Measurements from ENCODE around the gene OST4.
A peak's percentile ranks its signal among the peaks of the same experiment; 100 is the strongest.

The OST4 gene

GRCh38 chr2:27092696-27093429 lies 21.4 kb upstream of the OST4 start:
- DNase-seq = no peak

DNA sequence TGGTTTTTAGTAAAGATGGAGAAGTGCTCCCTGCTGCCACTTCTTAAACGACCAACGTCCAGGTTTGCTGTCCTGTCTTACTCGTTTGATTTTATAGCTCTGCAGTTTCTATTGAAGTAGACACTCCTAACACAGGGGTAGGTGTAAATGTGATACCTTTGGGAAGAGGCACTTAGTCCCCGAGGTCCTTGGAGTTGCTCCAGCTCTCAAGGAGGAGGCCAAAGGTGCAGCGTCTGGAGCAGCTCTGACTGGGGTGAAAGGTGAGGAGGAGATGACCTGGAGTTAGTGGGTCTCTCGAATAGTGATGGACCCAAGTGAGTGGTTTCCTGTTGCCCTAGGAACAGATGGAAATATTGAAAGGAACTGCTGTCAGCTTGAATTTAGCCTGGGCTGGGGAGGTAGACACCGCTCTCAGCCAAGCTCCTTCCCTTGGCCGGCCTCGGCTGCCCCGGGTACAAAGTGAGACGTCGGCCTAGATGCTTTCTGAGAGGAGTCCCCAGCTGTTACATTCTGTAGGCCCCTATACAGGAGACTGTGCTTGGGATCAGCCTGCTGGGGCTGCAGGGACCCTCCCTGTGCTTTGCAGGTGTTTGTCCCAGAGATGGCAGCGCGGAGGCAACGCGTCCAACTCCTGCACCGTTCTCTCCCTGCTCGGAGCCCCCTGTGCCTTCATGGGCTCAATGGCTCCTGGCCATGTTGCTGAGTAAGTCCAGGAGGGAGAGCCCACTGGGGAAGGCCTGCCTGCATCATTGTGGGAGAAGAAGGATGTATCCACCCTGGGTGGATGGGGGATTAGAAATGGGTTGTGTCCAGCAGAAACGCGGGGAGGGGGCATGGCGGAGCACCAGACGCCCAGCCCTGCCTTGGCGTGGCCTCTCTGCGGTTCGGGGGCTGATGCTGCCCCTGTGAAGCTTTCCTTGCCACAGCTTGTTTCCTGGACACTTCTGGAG lies 20.6 kb upstream of the OST4 start:
- no peak for DNase-seq

DNA sequence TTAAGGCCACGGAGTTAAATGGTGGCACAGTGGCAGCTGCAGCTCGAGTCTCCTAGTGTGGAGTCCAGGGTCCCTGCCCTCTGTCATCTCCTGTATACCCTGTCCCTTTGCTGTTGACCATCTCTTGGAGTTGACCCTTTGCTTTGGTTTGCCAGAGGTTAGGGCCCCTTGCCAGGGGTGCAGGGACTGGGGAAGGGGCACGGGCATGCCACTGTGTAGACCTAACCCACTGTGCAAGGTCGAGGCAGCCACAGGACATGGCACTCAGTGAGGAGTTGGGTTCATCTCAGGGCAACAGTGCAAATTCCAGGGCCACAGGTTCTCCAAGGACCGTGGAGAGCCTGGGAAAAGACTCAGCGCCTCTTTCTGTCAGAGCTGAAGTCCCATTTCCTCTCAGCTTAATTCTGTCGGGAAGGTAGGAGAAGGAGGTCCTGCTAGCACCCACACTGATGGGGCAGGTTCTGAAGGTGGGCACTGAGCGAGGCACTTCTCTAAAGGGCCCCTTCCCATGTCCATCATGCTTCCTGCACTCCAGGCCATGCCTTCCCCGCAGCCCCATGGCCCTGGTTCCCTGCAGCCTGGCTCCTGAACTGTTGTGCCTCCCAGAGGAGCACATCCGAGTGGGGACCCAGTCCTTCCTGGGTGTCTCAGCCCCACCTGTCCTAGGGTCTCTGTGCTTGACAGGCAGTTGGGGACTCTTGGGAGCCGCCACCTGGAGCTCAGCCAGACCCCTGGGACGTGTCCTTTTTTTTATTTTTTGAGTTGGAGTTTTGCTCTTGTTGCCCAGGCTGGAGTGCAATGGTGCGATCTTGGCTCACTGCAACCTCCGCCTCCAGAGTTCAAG lies 17.9 kb upstream of the OST4 start:
- DNase-seq = no peak

GRCh38 chr2:27088634-27089033 lies 17.2 kb upstream of the OST4 start:
- no peak for DNase-seq

GRCh38 chr2:27087823-27088410 lies 16.5 kb upstream of the OST4 start:
- no peak for DNase-seq

GRCh38 chr2:27086724-27087593 lies 15.5 kb upstream of the OST4 start, which contains the start of gene KHK:
TSS of gene KHK (plus strand) at chr2:27086772. CDS start at chr2:27087260, 488 bp downstream.
- DNase-seq = no peak

DNA sequence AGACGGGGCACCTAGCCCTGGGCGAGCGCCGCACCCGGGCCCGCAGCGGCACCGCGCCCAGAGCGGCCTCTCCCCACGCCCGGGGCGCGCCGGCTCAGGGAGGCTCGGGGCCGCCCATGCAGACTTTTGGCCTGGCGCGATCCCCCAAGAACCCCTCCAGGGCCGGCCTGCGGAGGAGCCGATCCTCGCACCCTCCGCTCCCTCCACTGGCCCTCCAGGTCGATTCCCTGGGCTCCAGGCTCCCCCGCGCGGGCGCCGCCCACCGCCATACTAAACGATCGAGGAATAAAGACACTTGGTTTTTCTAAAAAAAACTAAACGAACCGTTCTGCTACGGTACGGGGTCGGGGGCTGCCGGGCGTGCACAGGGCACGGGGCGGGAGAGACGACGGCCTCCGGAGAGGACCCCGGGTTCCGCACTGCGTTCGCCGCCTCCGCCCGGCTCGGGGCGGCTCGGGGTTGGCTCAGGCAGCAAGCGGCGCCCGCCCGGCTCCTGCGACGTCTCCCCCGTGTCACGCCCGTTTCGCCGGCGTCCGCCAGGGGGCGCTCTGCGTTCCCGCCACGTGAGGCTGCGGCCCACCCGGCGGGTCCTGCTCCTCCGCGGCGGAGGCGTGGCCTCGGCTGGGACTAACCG lies 14.8 kb upstream of the OST4 start:
- peak; percentile 97 to 98 for DNase-seq

GRCh38 chr2:27085673-27086089 lies 14.2 kb upstream of the OST4 start:
- DNase-seq = peak; percentile 22 to 30

DNA sequence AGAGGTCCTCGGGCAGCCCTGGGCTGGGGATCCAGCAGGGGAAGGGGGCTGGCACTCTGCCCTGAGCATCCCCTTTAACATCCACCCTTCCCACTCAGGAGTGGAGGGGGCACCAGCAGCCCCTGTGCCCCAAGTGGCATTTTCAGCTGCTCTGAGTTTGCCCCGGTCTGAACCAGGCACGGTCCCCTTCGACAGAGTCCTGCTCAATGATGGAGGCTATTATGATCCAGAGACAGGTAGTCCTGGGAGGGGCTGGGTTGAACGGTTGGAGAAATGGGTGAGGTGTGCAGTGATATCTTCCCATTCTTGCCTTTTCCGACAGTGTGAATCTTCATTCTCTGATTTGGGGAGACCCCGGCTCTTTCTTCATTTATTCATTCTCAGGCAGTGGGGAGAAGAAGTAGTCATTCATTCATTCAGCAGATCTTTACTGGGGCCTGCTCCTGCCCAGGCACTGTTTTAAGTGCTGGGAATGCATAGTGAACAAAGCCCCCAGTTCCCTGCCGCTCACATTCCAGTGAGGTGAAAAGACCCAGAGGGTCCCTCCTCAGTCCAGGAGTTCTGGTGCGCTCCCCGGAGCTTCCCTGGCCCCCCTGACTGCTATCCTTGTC lies 13.7 kb upstream of the OST4 start:
- no peak for DNase-seq

- DNase-seq = no peak
Measured at GRCh38 chr2:27084297-27085061, 13.0 kb upstream of the OST4 start.

DNA sequence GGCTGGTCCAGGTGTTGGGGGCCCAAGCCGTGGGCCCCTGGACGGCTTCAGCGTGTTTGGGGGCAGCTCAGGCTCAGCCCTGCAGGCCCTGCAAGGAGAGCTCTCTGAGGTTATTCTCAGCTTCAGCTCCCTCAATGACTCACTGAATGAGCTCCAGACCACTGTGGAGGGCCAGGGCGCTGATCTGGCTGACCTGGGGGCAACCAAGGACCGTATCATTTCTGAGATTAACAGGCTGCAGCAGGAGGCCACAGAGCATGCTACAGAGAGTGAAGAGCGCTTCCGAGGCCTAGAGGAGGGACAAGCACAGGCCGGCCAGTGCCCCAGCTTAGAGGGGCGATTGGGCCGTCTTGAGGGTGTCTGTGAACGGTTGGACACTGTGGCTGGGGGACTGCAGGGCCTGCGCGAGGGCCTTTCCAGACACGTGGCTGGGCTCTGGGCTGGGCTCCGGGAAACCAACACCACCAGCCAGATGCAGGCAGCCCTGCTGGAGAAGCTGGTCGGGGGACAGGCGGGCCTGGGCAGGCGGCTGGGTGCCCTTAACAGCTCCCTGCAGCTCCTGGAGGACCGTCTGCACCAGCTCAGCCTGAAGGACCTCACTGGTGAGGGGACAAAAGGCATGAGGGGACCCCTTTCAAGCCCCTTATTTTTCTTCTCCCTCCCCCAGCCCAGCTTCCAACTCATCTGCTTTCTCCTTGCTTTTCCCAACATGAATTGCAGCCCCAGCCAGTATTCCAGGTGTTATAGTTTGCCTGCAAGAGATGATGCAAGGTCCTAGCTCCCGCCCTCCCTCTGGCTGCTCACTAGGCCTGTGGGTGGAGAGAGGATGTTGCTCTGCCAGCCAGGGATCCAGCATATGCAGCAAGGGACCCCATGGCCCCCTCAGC lies 12.2 kb upstream of the OST4 start:
- DNase-seq = no peak

DNA sequence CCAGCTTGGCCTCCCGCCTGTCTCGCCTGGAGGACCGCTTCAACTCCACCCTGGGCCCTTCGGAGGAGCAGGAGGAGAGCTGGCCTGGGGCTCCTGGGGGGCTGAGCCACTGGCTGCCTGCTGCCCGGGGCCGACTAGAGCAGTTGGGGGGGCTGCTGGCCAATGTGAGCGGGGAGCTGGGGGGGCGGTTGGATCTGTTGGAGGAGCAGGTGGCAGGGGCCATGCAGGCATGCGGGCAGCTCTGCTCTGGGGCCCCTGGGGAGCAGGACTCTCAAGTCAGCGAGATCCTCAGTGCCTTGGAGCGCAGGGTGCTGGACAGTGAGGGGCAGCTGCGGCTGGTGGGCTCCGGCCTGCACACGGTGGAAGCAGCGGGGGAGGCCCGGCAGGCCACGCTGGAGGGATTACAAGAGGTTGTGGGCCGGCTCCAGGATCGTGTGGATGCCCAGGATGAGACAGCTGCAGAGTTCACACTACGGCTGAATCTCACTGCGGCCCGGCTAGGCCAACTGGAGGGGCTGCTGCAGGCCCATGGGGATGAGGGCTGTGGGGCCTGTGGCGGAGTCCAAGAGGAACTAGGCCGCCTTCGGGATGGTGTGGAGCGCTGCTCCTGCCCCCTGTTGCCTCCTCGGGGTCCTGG lies 11.4 kb upstream of the OST4 start:
- DNase-seq = no peak

DNA sequence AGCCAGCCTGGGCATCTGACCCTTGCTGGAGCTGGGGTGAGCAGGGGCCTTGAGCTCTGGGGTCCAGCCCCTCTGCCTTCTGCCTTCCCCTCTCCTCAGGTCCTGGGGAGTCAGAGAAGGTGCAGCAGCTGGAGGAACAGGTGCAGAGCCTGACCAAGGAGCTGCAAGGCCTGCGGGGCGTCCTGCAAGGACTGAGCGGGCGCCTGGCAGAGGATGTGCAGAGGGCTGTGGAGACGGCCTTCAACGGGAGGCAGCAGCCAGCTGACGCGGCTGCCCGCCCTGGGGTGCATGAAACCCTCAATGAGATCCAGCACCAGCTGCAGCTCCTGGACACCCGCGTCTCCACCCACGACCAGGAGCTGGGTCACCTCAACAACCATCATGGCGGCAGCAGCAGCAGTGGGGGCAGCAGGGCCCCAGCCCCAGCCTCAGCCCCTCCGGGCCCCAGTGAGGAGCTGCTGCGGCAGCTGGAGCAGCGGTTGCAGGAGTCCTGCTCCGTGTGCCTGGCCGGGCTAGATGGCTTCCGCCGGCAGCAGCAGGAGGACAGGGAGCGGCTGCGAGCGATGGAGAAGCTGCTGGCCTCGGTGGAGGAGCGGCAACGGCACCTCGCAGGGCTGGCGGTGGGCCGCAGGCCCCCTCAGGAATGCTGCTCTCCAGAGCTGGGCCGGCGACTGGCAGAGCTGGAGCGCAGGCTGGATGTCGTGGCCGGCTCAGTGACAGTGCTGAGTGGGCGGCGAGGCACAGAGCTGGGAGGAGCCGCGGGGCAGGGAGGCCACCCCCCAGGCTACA lies 10.7 kb upstream of the OST4 start:
- DNase-seq = no peak

DNA sequence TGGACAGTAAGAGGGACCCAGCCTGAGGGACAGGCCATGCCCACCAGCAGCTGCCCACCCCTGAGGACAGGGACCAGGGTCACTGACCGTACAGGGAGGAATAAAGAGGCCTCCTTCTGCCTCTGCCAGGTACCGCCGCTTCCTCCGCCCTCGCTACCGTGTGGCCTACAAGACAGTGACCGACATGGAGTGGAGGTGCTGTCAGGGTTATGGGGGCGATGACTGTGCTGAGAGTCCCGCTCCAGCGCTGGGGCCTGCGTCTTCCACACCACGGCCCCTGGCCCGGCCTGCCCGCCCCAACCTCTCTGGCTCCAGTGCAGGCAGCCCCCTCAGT lies 9.1 kb upstream of the OST4 start:
- no peak for DNase-seq

GRCh38 chr2:27080140-27080469 lies 8.7 kb upstream of the OST4 start:
- no peak for DNase-seq

- no peak for DNase-seq
Measured at GRCh38 chr2:27079233-27080139, 8.0 kb upstream of the OST4 start.
